Sigmoid colon (tissue), 7 donors: Measurements from ENCODE around the gene KRIT1. TPM values are rescaled to one million over a fixed set of nuclear protein-coding genes. Genes with fewer than 3 reads are reported as not detected.

Experiments
- DNase-seq: peaks from one replicate; pipeline ENCODE4 v3.0.0-alpha.2; 2019
- H3K27ac ChIP-seq, 4 donors: fragments of 200-600 bp; sonication (generic); one replicate each; pipeline ENCODE4 v1.5.1; 2016 to 2019; ENCODE audit warnings: mild to moderate bottlenecking in 1 of 4
- H3K27me3 ChIP-seq, 3 donors: fragments of 200-600 bp; sonication (generic); one replicate each; pipeline ENCODE4 v1.5.1; 2019; ENCODE audit warnings: mild to moderate bottlenecking in 1 of 3
- H3K36me3 ChIP-seq, 4 donors: fragments of 200-600 bp; sonication (generic); one replicate each; pipeline ENCODE4 v1.5.1; 2016 to 2019
- H3K4me1 ChIP-seq, 4 donors: fragments of 200-600 bp; sonication (generic); one replicate each; pipeline ENCODE4 v1.5.1; 2017 to 2019
- H3K4me3 ChIP-seq, 4 donors: fragments of 200-600 bp; sonication (generic); one replicate each; pipeline ENCODE4 v1.5.1; 2017 to 2019; ENCODE audit warnings: mild to moderate bottlenecking in 2 of 4, moderate library complexity in 1 of 4
- H3K9me3 ChIP-seq, 4 donors: fragments of 200-600 bp in 3 of 4; sonication (generic) in 3 of 4; one replicate each; pipeline versions ENCODE4 v1.5.1 to v1.6.1; 2013 to 2019
- EP300 ChIP-seq, 4 donors: sonication (generic); formaldehyde crosslinking; IDR thresholded peaks; one replicate each; pipeline ENCODE4 v1.6.1; 2017; ENCODE audit warnings: antibody characterized with exemption in 4 of 4
- POLR2A ChIP-seq, 2 donors: fragments of 450-650 bp; IDR thresholded peaks; one replicate each; pipeline ENCODE4 v1.6.1; 2016; ENCODE audit warnings: antibody characterized with exemption in 2 of 2, mild to moderate bottlenecking in 2 of 2, moderate library complexity in 2 of 2
- POLR2AphosphoS5 ChIP-seq, 4 donors: sonication (generic); formaldehyde crosslinking; IDR thresholded peaks; one replicate each; pipeline ENCODE4 v1.6.1; 2017; ENCODE audit warnings: antibody characterized with exemption in 4 of 4
- WGBS, 2 donors: extraction: QIAGEN DNeasy Blood & Tissue Kit; methylation state at CpG; one replicate each; pipeline ENCODE4 v1.1.7; 2013; 5-methylcytosine and 5-hydroxymethylcytosine counted together
- intact Hi-C: fragments of 100-400 bp; cut with DNase I; formaldehyde crosslinking; loops from one replicate; pipeline ENCODE4 v1.15.1; 2023
- polyA plus RNA-seq, 3 donors: library from polyadenylated mRNA; stranded (reverse); fragments of 200-250 nt; gene quantifications; one replicate each; pipeline ENCODE4 v1.2.3, GENCODE V29; 2013
- small RNA-seq, 3 donors: library from RNA; depleted of rRNA; stranded (forward); fragments of <200 nt; gene quantifications; one replicate each; pipeline ENCODE3, GENCODE V24; 2016
- total RNA-seq, 4 donors: library from RNA; depleted of rRNA; stranded (reverse); fragments of >200 nt; gene quantifications; one replicate each; pipeline ENCODE4 v1.1.0, GENCODE V29; 2016
- TF ChIP-seq, protein P1 (sequence below), 4 experiments: fragments of 450-650 bp in 3 of 4; fragments of 200-600 bp in 1 of 4; IDR thresholded peaks; one replicate each; pipeline ENCODE4 v1.5.1; 2016 to 2019; ENCODE audit warnings: antibody characterized with exemption in 4 of 4, mild to moderate bottlenecking in 3 of 4, moderate library complexity in 2 of 4
- donor health status: healthy with polysubstance abuse.
- donor health status: Bipolar disorder and iron deficiency.
- donor health status: healthy.

The KRIT1 gene
- total and polyA plus RNA-seq, 7 donors, result 13.9 to 97.2 (median 69.1) TPM

DNA sequence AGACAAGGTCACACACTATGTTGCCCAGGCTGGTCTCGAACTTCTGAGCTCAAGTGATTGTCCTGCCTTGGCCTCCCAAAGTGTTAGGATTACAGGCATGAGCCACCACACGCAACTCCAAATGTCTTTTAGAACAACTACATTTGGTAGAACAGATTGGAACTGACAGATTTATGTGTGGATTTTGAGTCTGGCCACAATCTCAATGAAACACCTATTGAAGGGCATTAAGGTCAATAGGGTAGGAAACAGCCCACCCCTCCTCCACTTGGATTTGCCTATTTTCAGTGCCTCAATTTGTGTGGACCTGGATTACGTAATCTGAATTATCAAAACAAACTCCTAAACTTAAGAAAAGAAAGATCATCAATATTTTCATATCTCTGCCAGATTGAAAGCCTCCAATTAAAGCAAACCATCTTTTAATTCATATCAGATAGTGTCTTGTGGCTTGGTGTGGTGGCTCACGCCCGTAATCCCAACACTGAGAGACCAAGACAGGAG, 95.9 kb downstream of the KRIT1 start:
- Histone ChIP-seq H3K27ac (no peak overlapping the region), H3K4me1 (no peaks in the 10 kb centered on the region), H3K36me3 (no peaks in the 10 kb centered on the region), H3K4me3 (no peak overlapping the region), H3K9me3 (no peaks in the 10 kb centered on the region), H3K27me3 (no peaks in the 10 kb centered on the region)
- intact Hi-C loops, result no loop called here
- TF ChIP-seq EP300 (IDR thresholded peaks at IDR 0.05) (no peak), POLR2A (IDR thresholded peaks at IDR 0.05) (no peak), POLR2AphosphoS5 (IDR thresholded peaks at IDR 0.05) (no peak)
- TF ChIP-seq, protein P1, sequence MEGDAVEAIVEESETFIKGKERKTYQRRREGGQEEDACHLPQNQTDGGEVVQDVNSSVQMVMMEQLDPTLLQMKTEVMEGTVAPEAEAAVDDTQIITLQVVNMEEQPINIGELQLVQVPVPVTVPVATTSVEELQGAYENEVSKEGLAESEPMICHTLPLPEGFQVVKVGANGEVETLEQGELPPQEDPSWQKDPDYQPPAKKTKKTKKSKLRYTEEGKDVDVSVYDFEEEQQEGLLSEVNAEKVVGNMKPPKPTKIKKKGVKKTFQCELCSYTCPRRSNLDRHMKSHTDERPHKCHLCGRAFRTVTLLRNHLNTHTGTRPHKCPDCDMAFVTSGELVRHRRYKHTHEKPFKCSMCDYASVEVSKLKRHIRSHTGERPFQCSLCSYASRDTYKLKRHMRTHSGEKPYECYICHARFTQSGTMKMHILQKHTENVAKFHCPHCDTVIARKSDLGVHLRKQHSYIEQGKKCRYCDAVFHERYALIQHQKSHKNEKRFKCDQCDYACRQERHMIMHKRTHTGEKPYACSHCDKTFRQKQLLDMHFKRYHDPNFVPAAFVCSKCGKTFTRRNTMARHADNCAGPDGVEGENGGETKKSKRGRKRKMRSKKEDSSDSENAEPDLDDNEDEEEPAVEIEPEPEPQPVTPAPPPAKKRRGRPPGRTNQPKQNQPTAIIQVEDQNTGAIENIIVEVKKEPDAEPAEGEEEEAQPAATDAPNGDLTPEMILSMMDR (IDR thresholded peaks at IDR 0.05), result no peak
- DNase-seq, result no peak
- 94 to 95% methylated on average over 5 of the region's 5 CpGs for WGBS, 2 donors

Small RNA genes lying within 50 kb of the gene (small RNA-seq; reads per million reads assigned to genes)
- gene MIR1285-1 (0 reads per million in 3 donors), gene RF00019 (0 reads per million in 3 donors)

Other genes starting within 250 kb of the KRIT1 start
- 10 to 100 TPM; 17.7 to 27.8 (median 25.1) TPM for gene CYP51A1, start 111.4 kb downstream of the KRIT1 start, total RNA-seq
- 10 to 100 TPM; 11.4 to 86.8 (median 24.3) TPM for gene CYP51A1, start 111.4 kb downstream of the KRIT1 start, polyA plus RNA-seq
- under 1 TPM in 2 of 4 donors, not detected in 2; under 0.01 to 0.83 TPM for gene LRRD1, start 66.8 kb downstream of the KRIT1 start, total RNA-seq
- gene LRRD1, start 66.8 kb downstream of the KRIT1 start, polyA plus RNA-seq, result under 1 TPM in 1 of 3 donors, not detected in 2; 0.04 TPM
- 10 to 100 TPM; 24.6 to 37.5 (median 33.3) TPM for gene ANKIB1, start 60 bp upstream of the KRIT1 start, total RNA-seq
- 10 to 100 TPM; 12.6 to 15.0 (median 12.6) TPM for gene ANKIB1, start 60 bp upstream of the KRIT1 start, polyA plus RNA-seq
- 10 to 100 TPM; 26.5 to 57.1 (median 47.7) TPM for gene GATAD1, start 201.6 kb upstream of the KRIT1 start, total RNA-seq
- gene GATAD1, start 201.6 kb upstream of the KRIT1 start, polyA plus RNA-seq, result 10 to 100 TPM; 14.8 to 16.8 (median 15.0) TPM
- gene ERVW-1, start 232.0 kb upstream of the KRIT1 start, total RNA-seq, result not detected
- gene ERVW-1, start 232.0 kb upstream of the KRIT1 start, polyA plus RNA-seq, result under 1 TPM in 1 of 3 donors, not detected in 2; 0.03 TPM